HG03060 (cell line): Measurements from ENCODE around the gene ARHGEF28.

ENCODE experiments used
- ATAC-seq: cut with Tn5 transposase; IDR thresholded peaks from one replicate; pipeline ENCODE4 v1.9.1; 2021; ENCODE audit warnings: low read depth, moderate number of reproducible peaks; ENCODE audit not compliant: unreplicated experiment

Gene ARHGEF28, protein sequence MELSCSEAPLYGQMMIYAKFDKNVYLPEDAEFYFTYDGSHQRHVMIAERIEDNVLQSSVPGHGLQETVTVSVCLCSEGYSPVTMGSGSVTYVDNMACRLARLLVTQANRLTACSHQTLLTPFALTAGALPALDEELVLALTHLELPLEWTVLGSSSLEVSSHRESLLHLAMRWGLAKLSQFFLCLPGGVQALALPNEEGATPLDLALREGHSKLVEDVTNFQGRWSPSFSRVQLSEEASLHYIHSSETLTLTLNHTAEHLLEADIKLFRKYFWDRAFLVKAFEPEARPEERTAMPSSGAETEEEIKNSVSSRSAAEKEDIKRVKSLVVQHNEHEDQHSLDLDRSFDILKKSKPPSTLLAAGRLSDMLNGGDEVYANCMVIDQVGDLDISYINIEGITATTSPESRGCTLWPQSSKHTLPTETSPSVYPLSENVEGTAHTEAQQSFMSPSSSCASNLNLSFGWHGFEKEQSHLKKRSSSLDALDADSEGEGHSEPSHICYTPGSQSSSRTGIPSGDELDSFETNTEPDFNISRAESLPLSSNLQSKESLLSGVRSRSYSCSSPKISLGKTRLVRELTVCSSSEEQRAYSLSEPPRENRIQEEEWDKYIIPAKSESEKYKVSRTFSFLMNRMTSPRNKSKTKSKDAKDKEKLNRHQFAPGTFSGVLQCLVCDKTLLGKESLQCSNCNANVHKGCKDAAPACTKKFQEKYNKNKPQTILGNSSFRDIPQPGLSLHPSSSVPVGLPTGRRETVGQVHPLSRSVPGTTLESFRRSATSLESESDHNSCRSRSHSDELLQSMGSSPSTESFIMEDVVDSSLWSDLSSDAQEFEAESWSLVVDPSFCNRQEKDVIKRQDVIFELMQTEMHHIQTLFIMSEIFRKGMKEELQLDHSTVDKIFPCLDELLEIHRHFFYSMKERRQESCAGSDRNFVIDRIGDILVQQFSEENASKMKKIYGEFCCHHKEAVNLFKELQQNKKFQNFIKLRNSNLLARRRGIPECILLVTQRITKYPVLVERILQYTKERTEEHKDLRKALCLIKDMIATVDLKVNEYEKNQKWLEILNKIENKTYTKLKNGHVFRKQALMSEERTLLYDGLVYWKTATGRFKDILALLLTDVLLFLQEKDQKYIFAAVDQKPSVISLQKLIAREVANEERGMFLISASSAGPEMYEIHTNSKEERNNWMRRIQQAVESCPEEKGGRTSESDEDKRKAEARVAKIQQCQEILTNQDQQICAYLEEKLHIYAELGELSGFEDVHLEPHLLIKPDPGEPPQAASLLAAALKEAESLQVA (N-terminal part only)

GRCh38 chr5:73625944-73626811 lies at the start of gene ARHGEF28:
Gene ARHGEF28 (plus strand): TSS chr5:73626196. CDS start chr5:73684852, 58,656 bp downstream.
- no peak for ATAC-seq

- no peak for ATAC-seq
Measured at GRCh38 chr5:73582285-73583145, 43.5 kb upstream of the ARHGEF28 start.

- ATAC-seq = no peak
Measured at GRCh38 chr5:73587923-73588322, 38.1 kb upstream of the ARHGEF28 start.

- ATAC-seq = no peak
Measured at GRCh38 chr5:73591102-73591695, 34.8 kb upstream of the ARHGEF28 start.

GRCh38 chr5:73591698-73592501 lies 34.1 kb upstream of the ARHGEF28 start:
- ATAC-seq = no peak

DNA sequence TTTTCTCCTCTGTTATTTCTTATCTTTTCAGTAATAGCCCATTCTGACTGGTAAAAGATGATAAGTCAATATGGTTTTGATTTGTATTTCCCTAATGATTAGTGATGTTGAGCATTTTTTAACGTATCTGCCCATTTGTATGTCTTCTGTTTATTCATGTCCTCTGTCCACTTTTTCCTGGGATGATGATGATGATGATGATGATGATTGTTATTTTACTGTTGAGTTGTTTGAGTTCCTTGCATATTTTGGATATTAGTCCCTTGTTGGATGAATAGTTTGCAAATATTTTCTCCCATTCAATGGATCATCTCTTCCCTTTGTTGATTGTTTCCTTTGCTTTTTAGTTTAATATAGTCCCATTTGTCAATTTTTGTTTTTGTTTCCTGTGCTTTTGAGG lies 33.4 kb upstream of the ARHGEF28 start:
- no peak for ATAC-seq

- ATAC-seq = no peak
Measured at GRCh38 chr5:73596705-73597328, 29.2 kb upstream of the ARHGEF28 start.

- ATAC-seq = no peak
Measured at GRCh38 chr5:73599380-73599779, 26.6 kb upstream of the ARHGEF28 start.

- ATAC-seq = no peak
Measured at GRCh38 chr5:73603998-73604397, 22.0 kb upstream of the ARHGEF28 start.

DNA sequence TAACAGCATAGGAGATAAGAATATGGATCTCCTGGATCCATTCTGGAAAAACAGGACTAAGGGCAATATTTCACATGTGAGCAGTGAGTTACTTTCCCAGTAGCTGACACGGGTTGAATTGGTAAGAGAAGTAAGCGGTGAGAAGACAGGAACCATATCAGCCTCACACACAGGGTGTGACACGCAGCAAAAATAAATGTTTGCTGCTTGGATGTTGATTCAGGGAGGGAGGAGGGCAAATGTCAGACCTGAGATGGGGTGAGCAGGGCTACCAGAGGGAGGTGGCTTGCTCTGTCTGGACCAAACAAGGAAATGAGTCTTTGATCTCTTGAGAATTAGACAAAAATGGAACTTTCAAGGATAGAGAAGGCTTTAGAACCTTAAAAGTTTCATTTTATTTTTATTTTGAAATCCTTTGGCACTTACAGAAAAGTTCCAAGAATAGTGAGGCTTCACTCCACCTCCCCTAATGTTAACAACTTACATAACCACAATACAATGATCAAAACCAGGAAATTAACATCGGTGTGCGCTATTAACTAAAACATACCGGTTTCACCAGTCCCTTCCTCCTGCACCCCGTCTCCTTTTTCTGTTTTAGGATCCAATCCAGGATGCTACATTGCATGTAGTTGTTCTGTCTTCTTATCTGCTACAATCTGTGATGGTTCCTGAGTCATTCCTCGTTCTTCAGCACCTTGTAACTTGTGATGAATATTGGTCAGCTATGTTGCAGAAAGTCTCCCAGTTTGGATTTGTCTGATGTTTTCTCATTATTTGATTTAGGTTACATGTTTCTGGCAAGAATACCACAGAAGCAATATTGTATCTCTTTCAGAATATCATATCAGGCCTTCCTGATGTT lies 20.5 kb upstream of the ARHGEF28 start:
- ATAC-seq = no peak

DNA sequence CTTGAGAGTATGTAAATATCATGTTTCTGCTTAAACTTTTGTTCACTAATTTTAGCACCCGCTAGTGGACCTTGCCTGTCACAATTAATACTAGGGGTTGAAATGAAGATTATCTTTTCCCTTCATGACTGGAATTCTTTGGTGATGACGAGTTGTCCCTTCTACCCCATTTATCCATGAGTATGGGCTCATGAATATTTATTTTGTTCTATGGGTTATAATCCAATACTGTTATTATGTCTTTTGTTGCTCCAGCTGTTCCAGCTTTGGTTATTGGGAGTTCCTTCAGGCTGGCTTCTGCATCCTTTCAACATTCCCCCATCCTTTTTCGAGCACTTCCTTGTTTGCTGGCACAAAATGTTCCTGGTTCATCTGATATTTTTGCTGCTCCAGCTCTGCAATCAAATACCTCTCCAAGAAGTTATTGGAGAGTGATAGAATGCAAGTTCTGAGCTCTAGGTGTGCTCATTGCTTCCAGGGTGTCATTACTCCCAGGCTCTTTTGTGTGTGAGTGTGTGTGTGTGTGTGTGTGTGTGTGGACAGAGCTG lies 19.7 kb upstream of the ARHGEF28 start:
- no peak for ATAC-seq

- ATAC-seq = no peak
Measured at GRCh38 chr5:73607228-73607627, 18.8 kb upstream of the ARHGEF28 start.

DNA sequence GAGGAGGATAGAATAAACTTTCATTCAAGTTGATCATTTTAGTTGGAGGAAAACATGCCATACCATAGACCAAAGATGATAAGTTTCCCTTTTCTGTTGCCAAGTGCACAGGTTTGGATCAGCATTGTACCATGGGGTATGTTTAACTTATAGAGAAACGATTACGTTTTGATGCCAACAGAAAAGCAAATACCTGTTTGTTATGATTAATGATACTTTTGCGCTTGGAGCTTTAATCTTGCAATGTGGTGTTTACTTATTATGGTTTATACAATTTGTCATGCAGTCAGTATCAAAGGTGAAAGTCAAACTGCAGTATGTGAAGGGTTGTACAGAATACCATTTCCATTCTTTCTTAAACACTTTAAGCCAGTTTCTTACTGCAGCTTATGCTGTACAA lies 13.2 kb upstream of the ARHGEF28 start:
- no peak for ATAC-seq

- no peak for ATAC-seq
Measured at GRCh38 chr5:73615085-73615484, 10.9 kb upstream of the ARHGEF28 start.

DNA sequence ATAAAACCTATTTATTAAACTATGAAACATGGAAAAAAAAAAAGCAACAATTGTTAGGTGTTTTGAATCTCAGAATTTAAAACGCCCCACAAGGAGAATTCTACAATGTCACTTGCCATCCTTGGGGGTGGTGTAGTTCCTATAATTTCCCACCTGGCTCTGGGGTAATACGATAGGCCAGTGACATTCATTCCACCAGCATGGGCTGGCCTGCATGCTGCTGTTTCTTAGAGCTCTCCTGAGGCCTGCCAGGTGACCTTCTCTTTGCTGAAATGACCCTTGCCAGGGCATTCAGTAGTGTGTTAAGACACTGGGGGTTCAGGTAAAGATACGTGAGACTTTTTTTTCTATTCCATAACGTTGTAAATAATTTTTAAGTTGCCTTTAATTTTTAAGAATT lies 10.0 kb upstream of the ARHGEF28 start:
- ATAC-seq = no peak
